GM23338 (cell line): ENCODE data around the gene SEMA4C.

Source experiments
- CREB1 ChIP-seq: fragments of 250-450 bp; sonication (Bioruptor Pico); IDR thresholded peaks from 2 replicates; pipeline ENCODE4 v1.5.0; 2020; ENCODE audit warnings: low read depth, mild to moderate bottlenecking, moderate library complexity
- CTCF ChIP-seq, 2 experiments: fragments of 200-600 bp in 1 of 2; sonication (generic) in 1 of 2; conservative IDR thresholded peaks; 2 replicates each; pipeline versions ENCODE4 v1.5.1 to v1.6.1; 2016 to 2017; ENCODE audit warnings: antibody characterized with exemption in 2 of 2, low read depth in 2 of 2, mild to moderate bottlenecking in 2 of 2, moderate library complexity in 1 of 2
- EZH2 ChIP-seq: fragments of 200-600 bp; sonication (generic); IDR thresholded peaks from one replicate; pipeline ENCODE4 v1.8.0; 2017; ENCODE audit warnings: antibody characterized with exemption, mild to moderate bottlenecking, low read depth; ENCODE audit not compliant: unreplicated experiment
- EZH2phosphoT487 ChIP-seq: fragments of 200-600 bp; sonication (generic); IDR thresholded peaks from one replicate; pipeline ENCODE4 v1.8.1; 2018; ENCODE audit warnings: antibody characterized with exemption; ENCODE audit not compliant: unreplicated experiment
- JUNB ChIP-seq: IDR thresholded peaks from one replicate; pipeline ENCODE4 v1.6.1; 2016; ENCODE audit warnings: antibody characterized with exemption; ENCODE audit not compliant: unreplicated experiment
- NANOG ChIP-seq: IDR thresholded peaks from 2 replicates; pipeline ENCODE4 v1.6.1; 2016; ENCODE audit warnings: antibody characterized with exemption, borderline replicate concordance
- POLR2AphosphoS5 ChIP-seq: IDR thresholded peaks from 2 replicates; pipeline ENCODE4 v1.6.1; 2016; ENCODE audit warnings: antibody characterized with exemption, low read depth
- REST ChIP-seq: IDR thresholded peaks from one replicate; pipeline ENCODE4 v1.6.1; 2018; ENCODE audit warnings: antibody characterized with exemption; ENCODE audit not compliant: unreplicated experiment
- STAT1 ChIP-seq: IDR thresholded peaks from one replicate; pipeline ENCODE4 v1.6.1; 2016; ENCODE audit warnings: antibody characterized with exemption; ENCODE audit not compliant: unreplicated experiment
- TF ChIP-seq, protein P1 (sequence below): IDR thresholded peaks from 2 replicates; pipeline ENCODE4 v1.6.1; 2016; ENCODE audit warnings: antibody characterized with exemption

- TF ChIP-seq CTCF (conservative IDR thresholded peaks at IDR 0.05; ENCODE audit: low read depth in 2 of 2) (no peak), POLR2AphosphoS5 (no peak), STAT1 (no peak), EZH2phosphoT487 (no peak), REST (no peak), NANOG (no peak), EZH2 (no peak), JUNB (no peak), CREB1 (CRISPR knock-in tag) (no peak)
- TF ChIP-seq, protein P1, sequence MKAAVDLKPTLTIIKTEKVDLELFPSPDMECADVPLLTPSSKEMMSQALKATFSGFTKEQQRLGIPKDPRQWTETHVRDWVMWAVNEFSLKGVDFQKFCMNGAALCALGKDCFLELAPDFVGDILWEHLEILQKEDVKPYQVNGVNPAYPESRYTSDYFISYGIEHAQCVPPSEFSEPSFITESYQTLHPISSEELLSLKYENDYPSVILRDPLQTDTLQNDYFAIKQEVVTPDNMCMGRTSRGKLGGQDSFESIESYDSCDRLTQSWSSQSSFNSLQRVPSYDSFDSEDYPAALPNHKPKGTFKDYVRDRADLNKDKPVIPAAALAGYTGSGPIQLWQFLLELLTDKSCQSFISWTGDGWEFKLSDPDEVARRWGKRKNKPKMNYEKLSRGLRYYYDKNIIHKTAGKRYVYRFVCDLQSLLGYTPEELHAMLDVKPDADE = no peak
Measured at GRCh38 chr2:96879545-96880040, 9.7 kb upstream of the SEMA4C start.
